Transverse colon (tissue), 4 donors: Measurements from ENCODE around the gene ZNF669. TPM values are rescaled to one million over a fixed set of nuclear protein-coding genes. Genes with fewer than 3 reads are reported as not detected.

Source experiments
- DNase-seq: peaks from one replicate; pipeline ENCODE4 v3.0.0-alpha.2; 2019
- H3K27ac ChIP-seq, 4 donors: fragments of 200-600 bp; sonication (generic); 2 replicates each; pipeline ENCODE4 v1.5.1; 2016 to 2018; ENCODE audit warnings: inconsistent platforms in 4 of 4
- H3K27me3 ChIP-seq: fragments of 200-600 bp; sonication (generic); 2 replicates; pipeline ENCODE4 v1.5.1; 2017; ENCODE audit warnings: inconsistent platforms
- H3K36me3 ChIP-seq, 4 donors: fragments of 200-600 bp; sonication (generic); 2 replicates each; pipeline ENCODE4 v1.5.1; 2017 to 2019; ENCODE audit warnings: inconsistent platforms in 4 of 4
- H3K4me1 ChIP-seq, 4 donors: fragments of 200-600 bp; sonication (generic); 2 replicates each; pipeline ENCODE4 v1.5.1; 2017 to 2020; ENCODE audit warnings: inconsistent platforms in 4 of 4
- H3K4me3 ChIP-seq, 4 donors: fragments of 200-600 bp; sonication (generic); 1 replicate in 1 of 4; 2 replicates in 3 of 4; pipeline versions ENCODE4 v1.5.1 to v1.6.1; 2017 to 2019; ENCODE audit warnings: inconsistent platforms in 4 of 4
- H3K9me3 ChIP-seq, 2 donors: fragments of 200-600 bp; sonication (generic); 2 replicates each; pipeline ENCODE4 v1.5.1; 2017 to 2019; ENCODE audit warnings: inconsistent platforms in 2 of 2
- CTCF ChIP-seq, 5 experiments: fragments of 200-600 bp in 3 of 5; fragments of 450-650 bp in 2 of 5; sonication (generic) in 3 of 5; IDR thresholded peaks; 1 replicate in 2 of 5; 2 replicates in 3 of 5; pipeline ENCODE4 v1.5.1; 2016 to 2017; ENCODE audit warnings: antibody characterized with exemption in 5 of 5, inconsistent platforms in 3 of 5, mild to moderate bottlenecking in 2 of 5, moderate library complexity in 1 of 5
- EP300 ChIP-seq: sonication (generic); formaldehyde crosslinking; IDR thresholded peaks from one replicate; pipeline ENCODE4 v1.6.1; 2017; ENCODE audit warnings: antibody characterized with exemption, low read depth
- POLR2A ChIP-seq: fragments of 450-650 bp; IDR thresholded peaks from one replicate; pipeline ENCODE4 v1.6.1; 2016; ENCODE audit warnings: antibody characterized with exemption, mild to moderate bottlenecking, moderate library complexity
- POLR2AphosphoS5 ChIP-seq, 3 donors: sonication (generic); formaldehyde crosslinking; IDR thresholded peaks; one replicate each; pipeline ENCODE4 v1.6.1; 2016; ENCODE audit warnings: antibody characterized with exemption in 3 of 3
- WGBS, 2 donors: methylation state at CpG; one replicate each; pipeline ENCODE4 v1.1.5; 2018; ENCODE audit warnings: low coverage in 1 of 2; 5-methylcytosine and 5-hydroxymethylcytosine counted together
- in situ Hi-C, 4 donors: fragments of 200-750 bp; cut with MboI; loops; one replicate each; pipeline versions ENCODE4 v1.15.0 to v1.15.1; 2017; ENCODE audit warnings: low sequenced_read_pairs in 3 of 4, low pct_ligation_motif_present in 1 of 4, low pct_unique_long_range_greater_than_20kb in 1 of 4
- intact Hi-C: fragments of 100-400 bp; cut with DNase I; formaldehyde crosslinking; loops from one replicate; pipeline ENCODE4 v1.15.1; 2023; ENCODE audit warnings: low total_unique reads
- total RNA-seq, 4 donors: library from RNA; depleted of rRNA; stranded (reverse); fragments of >200 nt; gene quantifications; one replicate each; pipeline ENCODE4 v1.1.0, GENCODE V29; 2016

ZNF669 gene
- total RNA-seq, 4 donors from 2014 or later, result 2.4 to 26.2 (median 4.9) TPM

GRCh38 chr1:247096544-247096943, 7.6 kb downstream of the ZNF669 start:
- no peak overlapping the region for H3K27ac ChIP-seq
- H3K36me3 ChIP-seq, result peaks cover 0 to 32% (median 10%) of the 10 kb centered on the region in 4 donors
- WGBS, 2 donors, result 90 to 99% methylated on average over 2 to 5 of the region's 5 CpGs
- in situ Hi-C loops, result no loop called here
- H3K4me3 ChIP-seq, result no peak overlapping the region
- no peak for DNase-seq
- intact Hi-C loops, result no loop called here
- H3K9me3 ChIP-seq, result peaks cover 14 to 15% of the 10 kb centered on the region in 2 donors
- no peak for TF ChIP-seq POLR2A
- no peak for TF ChIP-seq POLR2AphosphoS5 (IDR thresholded peaks at IDR 0.05)
- TF ChIP-seq EP300, result no peak
- TF ChIP-seq CTCF (IDR thresholded peaks at IDR 0.05), result no peak
- no peaks in the 10 kb centered on the region for H3K27me3 ChIP-seq
- no peaks in the 10 kb centered on the region for H3K4me1 ChIP-seq

- Histone ChIP-seq H3K27me3 (no peaks in the 10 kb centered on the region), H3K4me3 (no peak overlapping the region), H3K9me3 (peaks cover 11 to 14% of the 10 kb centered on the region in 2 donors), H3K36me3 (peaks cover 0 to 28% (median 8%) of the 10 kb centered on the region in 4 donors), H3K27ac (no peak overlapping the region), H3K4me1 (no peaks in the 10 kb centered on the region)
- 90 to 95% methylated on average over 3 of the region's 3 CpGs for WGBS, 2 donors
- TF ChIP-seq CTCF (IDR thresholded peaks at IDR 0.05) (no peak), POLR2AphosphoS5 (IDR thresholded peaks at IDR 0.05) (no peak)
- DNase-seq, result no peak
- intact Hi-C loops, result no loop called here
- in situ Hi-C loops, result no loop called here
Measured at GRCh38 chr1:247096112-247096511, 8.0 kb downstream of the ZNF669 start.

- in situ Hi-C loops (no loop called here), intact Hi-C loops (no loop called here)
- H3K4me1 ChIP-seq, result no peaks in the 10 kb centered on the region
- 83% methylated on average over 13 of the region's 14 CpGs; no CpG with 5 or more reads in 1 of the 2 donors for WGBS, 2 donors
- no peak for DNase-seq
- H3K4me3 ChIP-seq, result no peak overlapping the region
- TF ChIP-seq CTCF (IDR thresholded peaks at IDR 0.05) (no peak), EP300 (no peak), POLR2AphosphoS5 (IDR thresholded peaks at IDR 0.05) (no peak), POLR2A (no peak)
- no peaks in the 10 kb centered on the region for H3K36me3 ChIP-seq
- H3K9me3 ChIP-seq, result no peaks in the 10 kb centered on the region
- no peak overlapping the region for H3K27ac ChIP-seq
- H3K27me3 ChIP-seq, result no peaks in the 10 kb centered on the region
Measured at GRCh38 chr1:247090455-247090854, 13.7 kb downstream of the ZNF669 start.

GRCh38 chr1:247089616-247090375, 14.4 kb downstream of the ZNF669 start:
- H3K4me3 ChIP-seq, result no peak overlapping the region
- H3K27ac ChIP-seq, result no peak overlapping the region
- H3K9me3 ChIP-seq, result no peaks in the 10 kb centered on the region
- H3K4me1 ChIP-seq, result no peaks in the 10 kb centered on the region
- H3K27me3 ChIP-seq, result no peaks in the 10 kb centered on the region
- TF ChIP-seq EP300 (no peak), POLR2A (no peak), CTCF (IDR thresholded peaks at IDR 0.05) (no peak), POLR2AphosphoS5 (IDR thresholded peaks at IDR 0.05) (no peak)
- no peaks in the 10 kb centered on the region for H3K36me3 ChIP-seq
- no peak for DNase-seq
- 93% methylated on average over 16 of the region's 17 CpGs; no CpG with 5 or more reads in 1 of the 2 donors for whole genome bisulfite sequencing, 2 donors
- in situ Hi-C loops (no loop called here), intact Hi-C loops (no loop called here)
